NCI-H82 treated with DMSO at 0.1 percent for 48 hours (cell line): ENCODE data around the gene ANKS1A.

Experiments
- DNase-seq: peaks from one replicate; lab custom pipeline; 2025; ENCODE audit not compliant: unreplicated experiment; lab: John Stamatoyannopoulos, UW

ANKS1A gene

DNA sequence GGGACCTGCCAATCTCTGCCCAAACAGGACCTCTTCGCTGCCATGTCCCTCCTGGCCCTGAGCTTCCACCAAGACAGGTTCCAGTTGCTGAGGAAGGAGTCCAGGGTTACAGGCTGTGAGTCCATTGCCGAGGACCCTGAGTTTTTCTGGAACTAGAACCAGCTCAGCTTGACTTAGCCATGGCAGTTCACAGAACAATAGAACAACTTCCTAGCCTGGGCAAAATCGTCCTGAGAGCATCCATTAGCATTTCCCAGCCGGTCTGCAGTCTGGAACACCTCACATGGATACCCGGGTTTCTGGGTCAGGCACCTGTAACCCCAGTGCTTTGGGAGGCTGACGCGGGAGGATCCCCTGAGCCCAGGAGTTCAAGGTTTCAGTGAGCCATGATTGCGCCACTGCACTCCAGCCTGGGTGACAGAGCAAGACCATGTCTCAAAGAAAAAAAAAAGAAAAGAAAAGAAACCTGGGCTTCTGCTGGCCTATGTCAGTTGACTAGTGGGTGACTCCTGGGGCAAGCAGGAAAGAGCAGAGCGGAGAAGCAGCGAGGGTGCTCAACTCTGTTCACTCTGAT lies 161.8 kb downstream of the ANKS1A start:
- no peak for DNase-seq

- no peak for DNase-seq
Measured at GRCh38 chr6:35051396-35051795, 162.3 kb downstream of the ANKS1A start.

DNA sequence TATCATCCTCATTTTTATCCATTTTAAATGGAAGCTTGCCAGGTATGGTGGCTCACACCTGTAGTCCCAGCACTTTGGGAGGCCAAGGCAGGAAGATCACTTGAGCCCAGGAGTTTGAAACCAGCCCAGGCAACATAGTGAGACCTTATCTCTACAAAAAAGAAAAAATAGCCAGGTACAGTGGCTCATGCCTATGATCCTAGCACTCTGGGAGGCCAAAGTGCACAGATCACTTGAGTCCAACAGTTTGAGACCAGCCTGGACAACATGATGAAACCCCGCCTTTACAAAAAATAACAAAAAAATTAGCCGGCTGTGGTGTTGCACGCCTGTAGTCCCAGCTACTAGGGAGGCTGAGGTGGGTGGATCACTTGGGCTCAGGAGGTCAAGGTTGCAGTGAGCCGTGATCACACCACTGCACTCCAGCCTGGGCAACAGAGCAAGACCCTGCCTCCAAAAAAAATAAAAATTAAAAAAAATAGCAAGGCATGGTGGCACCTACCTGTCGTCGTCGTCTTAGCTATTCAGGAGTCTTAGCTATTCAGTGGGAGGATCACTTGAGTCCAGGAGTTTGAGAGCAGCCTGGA lies 163.0 kb downstream of the ANKS1A start:
- no peak for DNase-seq

GRCh38 chr6:35052694-35053565 lies 163.9 kb downstream of the ANKS1A start:
- no peak for DNase-seq

- DNase-seq, result no peak
Measured at GRCh38 chr6:35053701-35054100, 164.6 kb downstream of the ANKS1A start.

GRCh38 chr6:35054106-35054742 lies 165.2 kb downstream of the ANKS1A start:
- DNase-seq, result no peak

DNA sequence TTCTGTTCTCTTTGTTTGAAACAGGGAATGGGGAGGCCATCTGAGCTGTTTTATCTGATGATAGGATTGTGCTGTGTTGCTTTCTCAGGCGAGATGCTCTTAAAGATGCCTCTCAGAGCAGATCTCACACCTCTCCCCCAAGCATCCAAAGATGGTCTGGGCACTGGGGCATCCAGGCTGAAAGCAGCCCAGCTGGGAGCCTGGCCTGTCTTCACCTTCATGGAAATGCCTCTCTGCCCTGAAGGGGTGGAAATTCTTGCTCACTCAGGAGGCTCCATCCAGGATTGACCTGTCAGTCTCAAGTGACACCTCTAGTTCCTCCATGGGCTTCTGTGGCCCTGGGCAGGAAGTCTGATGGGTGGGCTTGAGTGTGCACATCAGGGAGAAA lies 165.7 kb downstream of the ANKS1A start:
- no peak for DNase-seq

DNA sequence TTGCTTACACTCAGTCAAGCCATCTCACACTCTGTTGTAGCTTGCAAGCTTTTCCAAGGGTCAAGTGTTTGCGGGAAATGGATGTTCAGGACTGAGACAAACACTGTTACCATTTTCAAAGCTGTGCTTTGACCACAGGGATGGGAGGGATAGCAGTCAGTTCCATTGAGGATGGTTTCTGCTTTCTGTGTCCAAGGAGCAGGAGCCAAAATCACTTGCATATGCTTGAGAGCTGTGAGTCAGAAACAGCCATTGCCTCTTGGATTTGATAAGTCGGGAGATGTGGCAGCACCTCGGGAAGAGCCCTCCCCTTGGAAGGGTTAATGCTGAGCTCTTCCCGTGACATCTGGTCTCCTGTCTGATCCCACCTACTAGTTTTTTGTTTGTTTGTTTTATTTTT lies 166.8 kb downstream of the ANKS1A start:
- no peak for DNase-seq

DNA sequence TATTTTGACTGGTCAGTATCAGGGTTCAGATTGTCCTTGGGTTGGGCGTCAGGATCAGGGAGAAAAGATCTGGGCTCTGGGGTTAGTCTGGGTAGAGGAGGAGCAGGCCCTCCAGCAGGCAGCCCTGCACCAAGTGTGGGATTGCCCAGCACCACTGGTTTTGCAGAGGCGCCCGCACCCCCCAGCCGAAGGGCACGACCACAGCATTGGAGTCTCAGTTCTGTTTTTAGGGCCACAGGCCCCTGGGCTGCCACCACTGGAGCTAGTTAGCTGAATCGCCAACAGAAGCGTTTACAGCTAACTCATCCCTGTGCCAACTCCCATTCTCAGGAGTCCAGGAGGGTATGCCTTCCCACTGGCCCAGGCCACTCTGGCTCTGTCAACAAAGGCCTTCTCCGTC lies 167.9 kb downstream of the ANKS1A start:
- DNase-seq, result no peak

GRCh38 chr6:35057449-35058357 lies 168.6 kb downstream of the ANKS1A start:
- DNase-seq, result peak; percentile 38

GRCh38 chr6:35058358-35058675 lies 169.3 kb downstream of the ANKS1A start:
- DNase-seq, result no peak

- no peak for DNase-seq
Measured at GRCh38 chr6:35058865-35059522, 169.9 kb downstream of the ANKS1A start.

DNA sequence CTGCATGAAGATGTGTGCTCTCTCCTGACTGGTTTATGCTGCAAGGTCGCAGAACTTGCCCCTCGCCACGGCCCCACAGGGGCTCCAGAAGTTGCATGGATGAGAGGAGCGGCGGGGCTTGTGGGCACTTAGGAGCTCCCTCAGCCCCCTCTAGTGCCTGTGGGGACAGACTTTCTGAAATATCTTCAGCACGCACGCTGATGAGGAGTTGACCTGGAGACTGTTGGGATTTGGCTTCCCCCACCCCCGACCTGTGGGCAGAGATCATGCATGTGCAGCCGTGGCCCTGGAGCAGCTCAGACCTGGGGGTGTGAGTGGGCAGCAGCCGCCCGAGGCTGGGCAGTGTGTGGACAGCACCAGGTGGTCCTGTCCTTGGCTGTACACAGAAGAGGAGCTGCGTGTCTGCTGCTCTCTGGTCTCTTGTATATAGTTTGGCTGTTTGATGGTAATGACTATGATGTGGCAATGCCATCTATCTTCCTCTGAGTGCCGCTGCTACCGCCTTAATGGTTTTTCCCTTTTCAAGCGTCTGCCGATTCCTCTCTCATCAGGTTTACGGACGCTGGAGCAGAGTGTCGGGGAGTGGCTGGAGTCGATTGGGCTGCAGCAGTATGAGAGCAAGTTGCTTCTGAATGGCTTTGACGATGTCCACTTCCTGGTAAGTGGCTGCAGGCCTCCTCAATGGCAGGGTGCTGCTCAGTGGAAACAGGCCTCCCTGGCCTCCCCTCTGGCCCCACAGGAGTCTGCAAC lies 170.7 kb downstream of the ANKS1A start:
- no peak for DNase-seq

- DNase-seq, result no peak
Measured at GRCh38 chr6:35061102-35061615, 172.1 kb downstream of the ANKS1A start.

- no peak for DNase-seq
Measured at GRCh38 chr6:35061651-35062410, 172.8 kb downstream of the ANKS1A start.

DNA sequence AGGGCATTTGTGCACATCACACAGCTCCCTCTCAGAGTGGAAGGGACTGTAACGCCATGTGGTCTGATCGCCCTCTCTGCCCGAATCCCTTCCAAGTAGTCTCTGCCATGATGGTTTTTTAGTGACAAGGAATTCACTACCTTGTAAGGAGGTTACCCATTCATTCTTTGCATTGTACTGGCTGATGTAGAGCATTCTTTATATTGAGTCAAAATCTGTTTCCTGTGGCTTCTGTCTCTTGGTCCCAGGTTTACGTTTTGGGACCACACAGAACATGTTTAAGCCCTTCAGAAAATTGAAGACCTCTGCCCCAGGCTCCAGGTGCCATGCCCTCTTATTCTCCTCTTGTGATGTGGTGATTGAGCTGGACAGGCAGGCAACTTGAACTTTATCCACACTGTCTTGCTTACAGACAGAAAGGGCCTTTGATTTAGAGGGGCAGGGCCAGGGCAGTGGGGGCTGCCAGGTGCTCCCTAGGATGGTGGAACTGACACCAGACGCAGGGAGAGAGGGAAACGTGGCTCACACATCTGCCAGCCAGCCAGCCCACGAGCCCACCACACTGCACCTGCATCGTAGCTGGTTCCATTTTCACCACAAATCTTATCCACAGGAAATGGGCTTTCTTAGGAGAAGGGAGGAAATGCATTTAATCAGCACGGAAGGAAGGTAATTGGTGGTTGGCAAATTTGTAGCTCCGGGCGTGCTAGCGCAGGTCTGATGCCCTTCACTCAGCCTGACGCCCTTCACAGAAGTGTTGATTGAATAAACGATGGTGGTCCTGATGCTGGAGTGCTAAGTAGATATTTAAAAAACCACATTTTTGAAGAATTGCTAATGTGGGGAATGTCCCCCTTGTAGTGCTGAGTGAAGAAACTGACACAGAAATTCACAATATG lies 173.9 kb downstream of the ANKS1A start:
- no peak for DNase-seq

DNA sequence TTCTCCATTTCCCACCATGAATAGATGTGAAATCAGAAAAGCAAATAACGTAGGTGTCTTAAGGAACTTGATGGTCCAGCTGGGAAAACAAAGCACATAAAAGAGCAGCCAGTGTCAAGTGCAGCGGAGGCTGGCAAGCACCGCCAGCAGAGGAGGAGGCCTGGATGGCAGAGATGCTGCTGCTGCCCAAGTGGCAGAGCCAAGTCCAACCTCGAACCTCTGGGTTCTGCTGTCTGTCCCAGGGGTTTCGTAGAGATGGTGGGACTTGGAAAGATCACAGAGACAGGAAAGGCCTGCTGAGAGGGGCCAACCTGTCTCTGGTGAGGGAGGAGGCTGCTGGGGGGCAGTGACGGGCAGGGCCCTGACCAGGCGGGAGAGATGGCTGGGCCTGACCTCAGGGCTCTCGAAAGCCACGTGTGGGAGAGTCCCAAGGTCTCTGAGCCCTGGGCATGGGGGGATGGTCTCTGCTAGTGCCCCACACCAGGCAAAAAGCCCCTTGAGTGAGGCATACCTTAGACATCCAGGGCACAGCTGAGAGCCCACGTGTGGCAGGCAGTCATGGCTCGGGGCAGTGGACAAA lies 174.7 kb downstream of the ANKS1A start:
- DNase-seq, result no peak
